ENCODE results near the gene BBOX1. TPM values are rescaled to one million over a fixed set of nuclear protein-coding genes. Genes with fewer than 3 reads are reported as not detected.
"Not testable (repeated sequence)": the region's sequence is repeated elsewhere in the genome, so short reads cannot be mapped to it uniquely, and the experiment has no call there.

Gene BBOX1
- 0.29 and 0.45 TPM in 2 replicates for total RNA-seq (2014; rRNA removed; shearing (Covaris generic))

- no peak for DNase-seq (ENCODE audit: low spot score)
Observed at GRCh38 chr11:27040302-27041115, at the start of gene BBOX1. BBOX1 (plus strand) TSS chr11:27040815; CDS start chr11:27055431, 14,616 bp downstream.

GRCh38 chr11:26992031-26992541 lies 48.5 kb upstream of the BBOX1 start:
- DNase-seq (ENCODE audit: low spot score), result peak; percentile 51

GRCh38 chr11:26993965-26994457 lies 46.6 kb upstream of the BBOX1 start, which contains the start of gene FIBIN:
FIBIN (plus strand) TSS chr11:26994112; CDS start chr11:26994527, 415 bp downstream.
- peak; percentile 37 for DNase-seq (ENCODE audit: low spot score)

- DNase-seq (ENCODE audit: low spot score), result no peak
Observed at GRCh38 chr11:26994631-26995095, 46.0 kb upstream of the BBOX1 start.

- DNase-seq (ENCODE audit: low spot score), result no peak
Observed at GRCh38 chr11:26995701-26996460, 44.7 kb upstream of the BBOX1 start.

- no peak for DNase-seq (ENCODE audit: low spot score)
Observed at GRCh38 chr11:26997378-26997777, 43.2 kb upstream of the BBOX1 start.

GRCh38 chr11:27001136-27001730 lies 39.4 kb upstream of the BBOX1 start:
- not testable (repeated sequence) for DNase-seq (ENCODE audit: low spot score)

GRCh38 chr11:27002431-27002830 lies 38.2 kb upstream of the BBOX1 start:
- DNase-seq (ENCODE audit: low spot score), result no peak

GRCh38 chr11:27002838-27003237 lies 37.8 kb upstream of the BBOX1 start:
- no peak for DNase-seq (ENCODE audit: low spot score)

- no peak for DNase-seq (ENCODE audit: low spot score)
Observed at GRCh38 chr11:27004103-27004502, 36.5 kb upstream of the BBOX1 start.

- DNase-seq (ENCODE audit: low spot score), result no peak
Observed at GRCh38 chr11:27008811-27009535, 31.6 kb upstream of the BBOX1 start.

GRCh38 chr11:27011560-27012233 lies 28.9 kb upstream of the BBOX1 start:
- no peak for DNase-seq (ENCODE audit: low spot score)

- peak; percentile 87 for DNase-seq (ENCODE audit: low spot score)
Observed at GRCh38 chr11:27012234-27012921, 28.2 kb upstream of the BBOX1 start.

- no peak for DNase-seq (ENCODE audit: low spot score)
Observed at GRCh38 chr11:27013781-27014361, 26.7 kb upstream of the BBOX1 start.

- DNase-seq (ENCODE audit: low spot score), result no peak
Observed at GRCh38 chr11:27018902-27019529, 21.6 kb upstream of the BBOX1 start.

- DNase-seq (ENCODE audit: low spot score), result no peak
Observed at GRCh38 chr11:27020751-27021150, 19.9 kb upstream of the BBOX1 start.

GRCh38 chr11:27022659-27023251 lies 17.9 kb upstream of the BBOX1 start:
- no peak for DNase-seq (ENCODE audit: low spot score)

GRCh38 chr11:27024865-27025264 lies 15.8 kb upstream of the BBOX1 start:
- no peak for DNase-seq (ENCODE audit: low spot score)

Measured in H4 (cell line).